Stimulated activated CD8-positive, alpha-beta memory T cell treated with anti-CD3 and anti-CD28 coated beads, Interleukin-12 subunit alpha, Interleukin-12 subunit beta, amount 100 ng/mL, for 1 hour (primary cell): ENCODE data around the gene SYTL3.
"Not testable (repeated sequence)": the region's sequence is repeated elsewhere in the genome, so short reads cannot be mapped to it uniquely, and the experiment has no call there.

Source experiments
- DNase-seq: peaks from one replicate; pipeline ENCODE4 v3.0.0-alpha.2; 2020; ENCODE audit warnings: low read depth

The SYTL3 gene

DNA sequence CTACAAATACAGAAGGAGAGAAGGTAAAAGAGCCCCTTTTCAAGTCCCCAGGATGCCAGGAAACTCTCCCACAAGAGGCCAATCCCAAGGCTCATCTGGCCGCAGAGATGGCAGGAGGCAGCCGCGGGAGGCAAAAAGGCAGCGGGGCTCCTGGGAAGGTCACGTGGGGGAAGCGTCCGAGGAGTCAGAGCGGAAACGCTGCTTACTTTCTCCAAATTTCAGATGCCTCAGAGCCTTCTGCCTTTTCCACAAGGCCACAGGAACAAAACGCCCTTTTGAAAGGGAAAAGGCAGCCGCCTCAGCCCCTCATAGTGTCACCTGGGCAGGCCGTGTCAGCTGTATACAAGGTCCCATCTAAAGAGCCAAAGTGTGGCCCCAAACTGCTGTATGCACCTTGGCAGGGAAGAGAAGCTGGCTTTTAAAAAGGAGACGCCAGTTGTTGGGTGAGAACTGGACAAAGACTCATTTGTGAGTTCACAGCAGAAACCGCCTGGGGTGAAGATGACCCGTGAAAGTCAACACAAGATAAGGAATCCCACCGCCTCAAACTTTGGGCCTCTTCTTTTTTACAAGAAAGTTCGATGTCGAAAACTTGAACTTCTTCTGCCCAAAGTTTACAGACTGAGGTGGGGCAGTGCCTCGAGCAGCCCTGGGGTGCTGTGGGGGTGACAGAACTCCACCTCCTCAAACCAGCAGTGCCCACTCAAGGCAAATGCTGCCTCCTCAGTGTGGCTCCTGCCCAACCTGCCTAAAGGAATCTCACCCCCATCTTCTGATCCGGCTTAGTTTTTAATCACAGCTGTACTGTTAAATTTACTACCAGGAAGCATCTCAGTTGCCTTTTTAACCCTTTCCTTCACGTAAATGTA lies 124.0 kb downstream of the SYTL3 start:
- no peak for DNase-seq

DNA sequence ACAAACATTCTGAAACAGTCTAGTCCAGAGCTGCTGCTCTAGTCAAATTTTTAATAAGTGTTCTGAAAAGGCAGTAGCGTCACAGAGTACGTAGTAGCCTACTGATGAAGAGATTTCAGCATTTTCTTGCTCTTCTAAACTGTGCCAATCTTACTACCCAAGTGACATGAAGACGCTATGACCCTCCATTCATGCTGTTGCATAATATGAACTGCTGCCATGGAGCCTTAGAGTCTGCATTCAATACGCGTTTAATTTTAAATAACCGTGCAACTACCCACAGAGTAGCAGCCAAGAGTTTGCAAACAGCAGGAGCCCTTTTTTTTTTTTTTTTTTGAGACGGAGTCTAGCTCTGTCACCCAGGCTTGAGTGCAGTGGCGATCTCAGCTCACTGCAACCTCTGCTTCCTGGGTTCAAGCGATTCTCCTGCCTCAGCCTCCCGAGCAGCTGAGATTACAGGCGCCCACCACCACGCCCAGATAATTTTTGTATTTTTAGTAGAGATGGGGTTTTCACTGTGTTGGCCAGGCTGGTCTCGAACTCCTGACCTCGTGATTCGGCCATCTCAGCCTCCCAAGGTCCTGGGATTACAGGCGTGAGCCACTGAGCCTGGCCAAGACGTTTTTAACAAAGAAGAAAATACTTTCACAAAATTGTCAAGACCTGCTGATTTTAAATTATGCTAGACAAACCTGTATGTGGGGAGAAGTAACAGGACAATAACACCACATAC lies 125.0 kb downstream of the SYTL3 start:
- no peak for DNase-seq

DNA sequence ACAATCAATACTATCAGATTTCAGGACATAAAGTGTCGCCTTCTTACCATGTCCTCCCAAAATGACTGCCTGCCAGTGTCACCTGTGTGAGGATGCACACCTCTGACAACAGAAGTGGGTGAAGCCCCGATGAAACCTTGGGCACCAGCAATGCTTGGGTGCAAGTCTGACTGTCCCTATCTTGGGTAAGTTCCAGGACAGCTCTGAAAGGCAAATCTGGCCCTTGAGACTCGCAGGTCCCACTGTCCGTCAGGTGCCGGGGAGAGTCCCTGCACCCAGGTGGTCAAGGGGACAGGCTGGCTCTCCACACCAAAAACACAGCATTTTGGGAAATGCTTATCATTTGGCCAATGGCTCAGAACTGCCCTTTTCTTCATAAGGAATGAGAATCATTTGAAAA lies 126.0 kb downstream of the SYTL3 start:
- no peak for DNase-seq

DNA sequence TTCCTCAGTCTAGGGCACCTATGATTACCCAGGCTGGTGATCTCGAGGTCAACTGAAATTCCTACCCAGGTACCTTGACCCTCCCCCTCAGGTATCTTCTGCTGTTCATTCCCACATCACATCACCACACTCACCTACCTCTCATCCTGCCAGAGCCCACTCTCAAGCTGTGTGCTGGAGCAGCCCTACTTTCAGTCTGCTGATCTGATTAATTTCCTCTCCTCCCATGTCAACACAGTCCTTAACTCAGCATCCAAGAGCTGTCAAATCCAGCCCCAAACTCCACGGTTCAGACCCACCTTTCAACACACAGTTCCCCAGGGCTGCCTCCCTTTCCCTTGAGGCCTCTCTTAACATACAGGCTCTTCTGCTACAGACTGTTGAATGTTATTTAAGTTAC lies 126.9 kb downstream of the SYTL3 start:
- DNase-seq: no peak

DNA sequence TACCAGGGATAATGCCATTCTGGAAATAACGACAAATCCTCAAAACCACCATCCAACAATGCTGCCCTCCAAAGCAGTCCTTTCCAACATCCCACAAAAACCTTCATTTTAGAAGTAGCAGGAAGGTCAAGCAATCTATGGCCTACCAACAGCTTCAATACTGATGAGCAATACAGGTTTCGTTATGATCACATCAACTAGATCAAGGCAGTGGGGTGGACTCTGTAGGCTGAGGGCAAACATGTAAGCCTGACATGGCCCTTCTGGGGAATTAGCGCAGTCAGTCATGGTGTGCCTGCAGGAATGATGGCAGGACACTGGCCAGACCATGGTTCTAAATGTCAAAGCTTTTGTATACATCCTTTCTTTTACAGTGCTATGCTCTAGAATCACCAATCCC lies 127.7 kb downstream of the SYTL3 start:
- DNase-seq: no peak

DNA sequence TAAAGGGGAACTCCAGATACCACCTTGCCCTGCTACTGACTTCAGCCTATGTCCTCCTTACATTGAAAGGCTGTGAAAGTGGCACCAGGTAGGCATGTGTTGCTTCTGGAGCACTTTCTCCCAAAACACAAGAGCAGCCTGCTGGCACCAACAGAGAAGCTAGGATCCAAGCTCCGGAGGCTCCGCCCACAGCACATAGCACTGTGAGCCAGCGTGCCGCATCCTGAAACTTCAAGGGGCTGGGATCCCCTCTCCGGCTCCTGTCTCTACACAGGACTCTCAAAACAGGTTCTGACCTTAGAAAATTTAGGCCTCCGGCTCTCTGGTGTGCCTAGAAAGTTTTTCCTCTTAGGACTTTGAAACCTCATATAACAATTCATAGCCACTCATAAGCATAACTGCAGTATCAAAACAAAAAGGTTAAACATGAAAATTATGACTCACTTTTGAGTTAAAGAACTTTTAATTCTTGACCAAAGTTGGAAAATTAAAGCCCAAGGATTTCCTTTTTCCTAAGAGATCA lies 128.2 kb downstream of the SYTL3 start:
- DNase-seq: no peak

DNA sequence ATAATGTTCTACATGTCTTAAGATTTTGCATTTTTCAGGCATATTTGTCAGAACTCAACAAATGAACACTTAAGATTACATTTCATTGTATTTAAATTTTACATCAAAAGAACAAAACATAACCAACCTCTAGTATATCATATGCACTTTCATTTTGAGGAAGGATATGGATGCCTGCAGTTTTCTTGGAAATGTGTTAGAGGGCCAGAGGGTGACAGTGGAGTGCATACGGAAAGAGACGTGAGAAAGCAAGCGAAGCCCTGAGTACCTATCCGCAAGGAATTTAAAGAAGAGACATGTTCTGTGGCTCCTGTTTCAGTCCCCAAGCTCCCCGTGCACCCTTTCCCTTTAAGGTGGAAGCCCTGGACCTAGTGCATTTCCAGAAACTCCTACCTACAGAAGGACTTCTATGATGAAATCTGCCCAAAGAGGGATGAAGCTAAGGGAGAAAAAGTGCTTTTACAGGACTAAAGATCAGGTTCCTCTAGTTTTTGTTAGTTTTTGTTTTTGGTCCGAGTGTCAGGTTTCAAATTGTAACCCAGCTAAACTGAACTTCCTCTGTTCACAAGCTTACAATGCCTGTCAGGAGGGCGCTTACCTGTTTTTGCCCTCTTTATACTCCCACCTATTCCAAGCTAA lies 130.5 kb downstream of the SYTL3 start:
- DNase-seq: no peak

DNA sequence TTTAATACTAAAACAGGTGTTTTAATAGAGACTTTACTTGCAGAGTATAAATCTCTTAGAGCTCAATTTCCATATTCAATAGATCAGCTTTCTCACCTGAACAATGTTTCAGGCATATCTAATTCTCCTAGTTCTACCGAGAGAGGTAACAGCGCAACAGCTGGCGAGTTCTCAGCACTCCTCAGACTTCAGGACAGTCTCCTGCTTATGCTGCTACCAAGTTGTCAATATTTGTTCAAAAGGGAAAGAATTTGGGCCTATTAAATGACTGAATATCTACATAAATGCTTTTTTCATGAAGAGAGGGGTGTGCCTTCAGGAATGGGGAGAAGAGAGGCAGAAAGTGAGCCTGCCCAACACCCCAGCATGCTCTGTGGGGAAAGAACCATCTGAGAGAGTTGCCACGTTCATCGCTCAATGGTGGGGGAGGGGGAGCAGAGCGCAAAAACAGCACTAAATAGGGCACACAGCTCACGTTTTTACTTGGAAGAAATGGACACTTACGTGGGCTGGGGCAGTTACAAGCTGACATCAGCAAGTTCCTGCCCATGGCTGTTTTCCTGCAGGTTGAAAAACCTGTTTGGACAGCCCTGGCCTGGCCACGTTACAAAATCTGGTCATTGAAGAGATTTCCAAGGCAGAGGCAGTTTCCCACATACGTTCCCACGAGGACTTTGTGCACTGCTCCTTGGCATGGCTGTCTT lies 131.3 kb downstream of the SYTL3 start:
- no peak for DNase-seq

DNA sequence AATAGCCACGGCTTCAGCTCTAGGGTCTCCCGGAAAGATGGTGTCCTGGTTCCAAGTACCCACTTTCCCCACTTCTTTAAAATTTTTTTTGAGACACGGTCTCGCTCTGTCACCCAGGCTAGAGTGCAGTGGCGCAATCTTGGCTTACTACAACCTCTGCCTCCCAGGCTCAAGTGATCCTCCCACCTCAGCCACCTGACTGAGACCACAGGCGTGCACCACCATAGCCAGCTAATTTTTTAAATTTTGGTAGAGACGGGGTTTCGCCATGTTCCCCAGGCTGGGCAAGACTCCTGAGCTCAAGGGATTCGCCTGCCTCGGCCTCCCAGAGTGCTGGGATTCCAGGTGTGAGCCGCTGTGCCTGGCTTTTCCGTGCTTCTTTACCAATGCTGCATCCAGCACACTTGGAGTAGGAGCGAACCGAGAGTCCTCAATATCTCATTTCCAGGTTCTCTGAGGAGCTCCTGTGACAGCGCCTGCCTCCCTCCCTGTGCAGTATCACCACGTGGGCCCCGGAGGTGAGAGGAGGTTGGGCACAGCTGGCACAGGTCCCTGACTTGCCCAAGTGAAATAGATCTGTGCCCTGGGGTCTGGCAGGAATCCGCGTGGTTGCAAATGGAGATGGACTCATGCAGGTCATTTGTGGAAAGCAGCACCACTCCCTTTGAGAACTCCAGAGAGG lies 132.0 kb downstream of the SYTL3 start:
- no peak for DNase-seq

DNA sequence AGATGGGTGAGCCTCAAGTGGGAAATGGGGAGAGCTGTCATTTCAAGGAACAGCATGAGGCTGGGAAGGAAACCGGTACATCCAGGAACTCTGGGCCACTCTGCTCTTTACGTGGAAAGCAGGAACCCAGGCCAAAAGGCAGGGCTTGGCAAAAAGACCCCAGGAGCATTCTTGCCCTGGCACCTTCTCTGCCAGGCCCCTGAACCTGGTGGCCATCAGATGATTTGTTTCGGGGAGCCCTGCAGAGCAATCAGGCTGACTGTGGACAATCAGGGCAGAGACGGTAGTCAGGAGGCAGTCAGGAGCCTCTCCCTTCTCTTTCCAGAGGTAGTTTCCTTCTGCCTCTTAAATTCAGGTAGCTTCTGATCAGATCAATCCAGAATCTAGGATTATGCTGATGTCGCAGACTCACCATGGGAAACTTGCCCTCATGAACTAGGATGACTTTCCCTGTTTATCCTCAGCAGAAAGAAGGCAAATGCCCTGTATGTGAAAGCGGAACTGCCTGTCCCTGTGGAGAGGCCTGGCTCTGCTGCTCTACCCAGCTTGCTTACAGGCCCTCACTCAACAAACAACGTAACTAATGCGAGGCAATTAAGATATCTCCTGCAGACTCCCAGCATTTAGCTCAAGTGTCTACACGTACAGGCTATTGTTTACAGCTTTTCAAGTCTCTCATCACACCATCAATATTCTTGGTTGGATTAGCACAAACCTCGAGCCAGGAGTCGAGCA lies 132.7 kb downstream of the SYTL3 start:
- no peak for DNase-seq

DNA sequence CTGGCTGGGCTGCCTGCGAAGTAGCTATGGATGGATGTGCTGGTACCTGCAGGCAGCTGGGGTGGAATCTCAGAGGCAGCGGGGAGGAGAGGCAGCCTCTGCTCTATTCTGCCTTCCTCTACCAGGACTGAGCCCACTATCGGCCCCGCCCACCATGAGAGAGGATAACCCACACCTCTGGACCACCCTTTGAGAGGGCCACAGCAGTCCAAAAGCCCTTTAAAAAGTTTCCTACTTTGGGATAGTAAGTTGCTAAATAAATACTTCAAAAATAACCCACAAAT lies 133.3 kb downstream of the SYTL3 start:
- DNase-seq: no peak

DNA sequence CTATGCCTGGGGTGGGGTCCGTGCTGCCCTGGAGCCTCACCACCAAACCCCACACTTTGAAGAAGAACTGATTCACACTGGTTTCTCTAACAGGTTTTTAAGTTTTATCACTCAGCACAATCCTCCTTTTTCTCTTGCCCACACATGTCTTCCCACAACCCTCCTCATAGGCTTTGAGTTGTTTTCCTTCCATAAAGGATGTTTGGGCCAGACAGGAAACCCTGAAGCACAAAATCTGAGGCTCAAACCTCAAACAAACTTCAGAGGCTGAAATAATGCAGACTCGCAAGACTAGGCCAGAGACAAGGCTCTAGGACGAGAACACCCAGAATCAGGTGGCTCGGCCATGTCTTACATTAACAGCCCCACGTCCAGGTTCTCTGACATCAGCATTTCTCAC lies 134.0 kb downstream of the SYTL3 start:
- no peak for DNase-seq

DNA sequence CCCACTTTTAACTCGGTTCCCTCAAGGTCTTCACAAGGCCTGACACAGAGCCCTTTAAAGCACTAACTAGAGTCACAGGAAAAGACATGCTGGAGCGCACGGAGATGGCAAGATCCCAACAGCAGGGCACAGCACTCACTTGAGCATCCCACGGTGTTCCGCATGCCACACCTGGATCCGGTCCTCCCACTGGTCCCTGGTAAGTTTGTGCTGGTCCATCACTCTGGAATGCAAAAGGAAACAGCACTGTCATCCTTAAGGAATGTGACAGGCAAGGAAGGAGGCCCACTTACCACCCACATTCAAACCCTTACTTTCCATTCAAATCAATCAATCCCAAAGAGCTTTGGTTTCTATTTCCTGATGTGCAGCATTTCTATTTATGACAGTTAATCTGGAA lies 134.7 kb downstream of the SYTL3 start:
- DNase-seq: no peak

DNA sequence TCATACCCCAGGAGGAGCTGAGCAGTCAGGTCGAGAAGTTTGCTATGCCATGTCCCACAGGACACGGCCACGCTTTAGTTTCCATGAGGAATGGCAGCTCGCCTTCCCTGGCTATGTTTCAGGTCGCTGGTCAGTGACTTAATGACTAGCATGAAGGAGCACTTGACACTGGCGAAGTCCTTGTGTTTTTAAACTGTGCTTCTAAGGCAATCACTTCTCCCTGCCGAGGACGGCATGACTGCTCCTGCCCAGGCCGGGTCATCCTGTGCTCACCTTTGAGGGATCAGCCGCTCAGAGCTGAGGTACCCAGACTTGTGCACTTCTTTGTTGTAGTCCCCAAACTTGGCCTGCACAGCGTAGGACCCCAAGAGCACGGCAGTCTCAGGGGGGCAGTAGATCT lies 135.2 kb downstream of the SYTL3 start:
- DNase-seq: no peak

DNA sequence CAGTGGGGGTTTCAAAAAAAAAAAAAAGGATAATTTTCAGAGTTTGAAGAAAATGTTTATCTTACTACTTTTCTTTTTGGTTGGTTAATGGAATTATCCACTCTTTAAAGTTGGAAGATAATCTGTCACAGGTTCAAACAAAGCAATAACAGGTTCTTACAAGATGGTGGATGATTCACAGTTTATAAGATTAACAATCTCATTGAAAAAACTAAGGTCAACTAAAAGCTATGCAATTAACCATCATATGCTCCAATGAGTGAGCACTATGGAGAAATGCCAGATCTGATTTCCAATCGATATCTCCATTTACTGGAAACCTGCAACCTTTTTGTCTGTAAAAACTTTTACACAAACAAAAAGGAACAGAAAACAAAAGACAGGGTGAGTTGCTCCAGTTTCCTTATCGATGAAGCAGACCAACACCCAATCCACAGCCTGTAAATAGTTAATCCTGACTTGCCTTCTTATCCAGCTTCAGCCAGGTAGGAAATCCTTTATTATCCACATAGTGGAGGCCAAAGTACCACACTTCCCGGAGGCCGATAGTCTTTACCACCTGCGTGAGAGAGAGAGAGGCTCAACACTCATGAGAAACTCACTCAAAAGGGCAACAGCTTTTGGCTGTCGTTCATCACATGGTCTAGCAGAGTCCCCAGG lies 136.9 kb downstream of the SYTL3 start:
- no peak for DNase-seq

DNA sequence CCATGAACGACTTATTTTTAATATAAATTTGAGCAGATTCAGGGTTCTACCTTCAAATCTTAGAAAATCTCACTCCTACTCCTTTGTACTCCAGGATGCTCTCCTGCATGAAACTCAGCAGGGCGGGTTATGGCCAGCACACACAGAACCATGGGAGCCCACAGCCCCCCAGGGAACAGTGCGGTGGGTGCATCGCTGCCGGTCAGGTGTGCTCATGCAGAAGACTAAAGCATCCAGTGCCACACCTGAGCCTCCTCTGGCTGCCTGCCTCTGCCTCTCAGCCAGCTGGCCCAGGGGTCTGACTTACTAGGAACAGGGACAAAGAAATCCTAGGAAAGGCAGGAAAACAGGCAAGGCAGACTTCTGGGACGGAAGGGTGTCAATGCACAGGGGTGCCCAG lies 137.5 kb downstream of the SYTL3 start:
- DNase-seq: no peak

DNA sequence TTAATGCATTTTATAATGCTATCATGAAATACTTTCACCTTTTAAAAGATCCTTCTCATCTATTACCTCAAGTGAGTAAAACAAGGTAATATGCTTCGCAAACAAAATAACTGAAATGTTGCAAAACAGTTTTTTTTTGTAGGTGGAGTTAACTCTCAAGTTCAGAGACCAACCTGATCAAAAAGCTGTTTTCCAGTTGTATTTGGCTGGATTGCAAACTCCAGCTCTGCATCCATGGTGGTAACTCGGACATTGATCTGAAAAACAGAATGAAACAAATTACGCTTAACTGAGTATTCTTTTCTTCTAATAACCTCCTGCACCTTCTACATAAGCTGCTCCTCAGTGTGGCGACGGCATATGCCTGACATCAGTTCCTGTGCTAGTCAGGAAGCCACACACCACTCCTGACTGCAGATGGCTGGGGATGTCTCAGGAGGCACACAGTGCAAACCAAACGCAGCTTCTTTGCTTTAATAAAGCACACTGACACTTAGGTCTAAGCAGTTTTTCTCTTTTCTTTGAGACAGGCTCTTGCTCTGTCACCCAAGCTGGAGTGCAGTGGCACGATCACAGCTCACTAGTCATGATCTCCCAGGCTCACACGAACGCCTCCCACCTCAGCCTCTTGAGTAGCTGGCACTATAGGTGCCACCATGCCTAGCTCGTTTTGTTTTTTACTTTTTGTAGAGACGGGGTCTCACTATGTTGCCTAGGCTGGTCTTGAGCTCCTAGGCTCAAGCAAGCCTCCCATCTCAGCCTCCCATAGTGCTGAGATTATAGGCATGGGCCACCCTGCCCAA lies 139.5 kb downstream of the SYTL3 start:
- no peak for DNase-seq

DNA sequence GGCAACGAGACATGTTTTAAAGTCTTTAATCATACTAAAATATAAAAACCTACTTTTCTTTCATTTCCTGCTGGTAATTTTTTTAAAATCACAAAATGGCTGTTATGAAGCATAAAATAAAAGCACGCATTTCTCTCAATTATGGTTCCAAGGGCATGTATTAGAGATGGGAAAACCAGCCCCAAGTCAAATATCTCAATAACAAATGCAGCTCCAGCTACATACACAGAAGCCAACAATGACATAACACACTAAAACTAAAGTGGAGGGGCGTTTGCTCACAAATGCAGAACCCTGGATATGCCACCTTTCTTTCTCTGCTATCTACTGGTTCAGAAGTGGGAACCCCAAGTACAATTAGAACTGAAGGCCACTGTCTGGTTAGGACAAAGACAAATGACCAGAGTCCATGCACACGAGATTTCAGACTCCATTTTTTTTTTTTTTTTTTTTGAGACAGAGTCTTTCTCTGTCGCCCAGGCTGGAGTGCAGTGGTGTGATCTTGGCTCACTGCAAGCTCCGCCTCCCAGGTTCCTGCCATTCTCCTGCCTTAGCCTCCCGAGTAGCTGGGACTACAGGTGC lies 141.5 kb downstream of the SYTL3 start:
- DNase-seq: no peak

DNA sequence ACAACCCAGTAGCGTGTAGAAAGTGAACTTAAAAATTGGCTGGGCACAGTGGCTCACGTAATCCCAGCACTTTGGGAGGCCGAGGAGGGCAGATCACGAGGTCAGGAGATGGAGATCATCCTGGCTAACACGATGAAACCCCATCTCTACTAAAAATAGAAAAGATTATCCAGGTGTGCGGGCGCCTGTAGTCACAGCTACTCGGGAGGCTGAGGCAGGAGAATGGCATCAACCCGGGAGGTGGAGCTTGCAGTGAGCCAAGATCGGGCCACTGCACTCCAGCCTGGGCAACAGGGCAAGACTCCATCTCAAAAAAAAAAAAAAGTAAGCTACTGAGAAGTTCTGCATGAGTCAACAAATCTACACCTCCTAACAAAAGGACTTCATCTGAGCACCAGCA lies 142.7 kb downstream of the SYTL3 start:
- not testable (repeated sequence) for DNase-seq
